Tibial nerve (tissue), 3 donors: ENCODE results near the gene ASXL3.

Source experiments
- POLR2A ChIP-seq, 2 donors: fragments of 450-650 bp; IDR thresholded peaks; one replicate each; pipeline ENCODE4 v1.6.1; 2017; ENCODE audit warnings: antibody characterized with exemption in 2 of 2, mild to moderate bottlenecking in 2 of 2, moderate library complexity in 2 of 2
- TF ChIP-seq, protein P1 (sequence below), 5 experiments: fragments of 200-600 bp in 3 of 5; fragments of 450-650 bp in 2 of 5; sonication (generic) in 3 of 5; IDR thresholded peaks; one replicate each; pipeline ENCODE4 v1.5.1; 2016 to 2019; ENCODE audit warnings: antibody characterized with exemption in 5 of 5, mild to moderate bottlenecking in 3 of 5, moderate library complexity in 2 of 5

GRCh38 chr18:33664241-33664874 is 86.3 kb downstream of the ASXL3 start:
- TF ChIP-seq, protein P1, sequence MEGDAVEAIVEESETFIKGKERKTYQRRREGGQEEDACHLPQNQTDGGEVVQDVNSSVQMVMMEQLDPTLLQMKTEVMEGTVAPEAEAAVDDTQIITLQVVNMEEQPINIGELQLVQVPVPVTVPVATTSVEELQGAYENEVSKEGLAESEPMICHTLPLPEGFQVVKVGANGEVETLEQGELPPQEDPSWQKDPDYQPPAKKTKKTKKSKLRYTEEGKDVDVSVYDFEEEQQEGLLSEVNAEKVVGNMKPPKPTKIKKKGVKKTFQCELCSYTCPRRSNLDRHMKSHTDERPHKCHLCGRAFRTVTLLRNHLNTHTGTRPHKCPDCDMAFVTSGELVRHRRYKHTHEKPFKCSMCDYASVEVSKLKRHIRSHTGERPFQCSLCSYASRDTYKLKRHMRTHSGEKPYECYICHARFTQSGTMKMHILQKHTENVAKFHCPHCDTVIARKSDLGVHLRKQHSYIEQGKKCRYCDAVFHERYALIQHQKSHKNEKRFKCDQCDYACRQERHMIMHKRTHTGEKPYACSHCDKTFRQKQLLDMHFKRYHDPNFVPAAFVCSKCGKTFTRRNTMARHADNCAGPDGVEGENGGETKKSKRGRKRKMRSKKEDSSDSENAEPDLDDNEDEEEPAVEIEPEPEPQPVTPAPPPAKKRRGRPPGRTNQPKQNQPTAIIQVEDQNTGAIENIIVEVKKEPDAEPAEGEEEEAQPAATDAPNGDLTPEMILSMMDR (IDR thresholded peaks at IDR 0.05) = no peak
- no peak for TF ChIP-seq POLR2A (IDR thresholded peaks at IDR 0.05)
